HG03103 (cell line): ENCODE results near the gene CLEC16A.
"Not testable (repeated sequence)": the region's sequence is repeated elsewhere in the genome, so short reads cannot be mapped to it uniquely, and the experiment has no call there.

Experiments used
- ATAC-seq: cut with Tn5 transposase; IDR thresholded peaks from one replicate; pipeline ENCODE4 v1.9.1; 2021; ENCODE audit warnings: low read depth; ENCODE audit not compliant: unreplicated experiment

CLEC16A gene

GRCh38 chr16:10925285-10925684 is 19.1 kb upstream of the CLEC16A start:
- not testable (repeated sequence) for ATAC-seq

GRCh38 chr16:10926094-10926493 is 18.3 kb upstream of the CLEC16A start:
- no peak for ATAC-seq

GRCh38 chr16:10926867-10927266 is 17.5 kb upstream of the CLEC16A start:
- ATAC-seq, result no peak

- no peak for ATAC-seq
Measured at GRCh38 chr16:10927497-10928112, 16.8 kb upstream of the CLEC16A start.

GRCh38 chr16:10929097-10929496 is 15.3 kb upstream of the CLEC16A start:
- ATAC-seq, result not testable (repeated sequence)

- no peak for ATAC-seq
Measured at GRCh38 chr16:10929853-10930754, 14.3 kb upstream of the CLEC16A start.

GRCh38 chr16:10930755-10931093 is 13.6 kb upstream of the CLEC16A start:
- no peak for ATAC-seq

- ATAC-seq, result no peak
Measured at GRCh38 chr16:10931134-10931533, 13.2 kb upstream of the CLEC16A start.

- no peak for ATAC-seq
Measured at GRCh38 chr16:10931977-10932632, 12.3 kb upstream of the CLEC16A start.

- ATAC-seq, result no peak
Measured at GRCh38 chr16:10932959-10933710, 11.2 kb upstream of the CLEC16A start.

- ATAC-seq, result no peak
Measured at GRCh38 chr16:10933865-10934264, 10.5 kb upstream of the CLEC16A start.

- no peak for ATAC-seq
Measured at GRCh38 chr16:10934325-10935107, 9.8 kb upstream of the CLEC16A start.

GRCh38 chr16:10935226-10935915 is 9.0 kb upstream of the CLEC16A start:
- no peak for ATAC-seq

- no peak for ATAC-seq
Measured at GRCh38 chr16:10936272-10936984, 7.9 kb upstream of the CLEC16A start.

GRCh38 chr16:10937068-10937859 is 7.1 kb upstream of the CLEC16A start:
- ATAC-seq, result no peak

- ATAC-seq, result no peak
Measured at GRCh38 chr16:10938321-10938720, 6.0 kb upstream of the CLEC16A start.

- ATAC-seq, result no peak
Measured at GRCh38 chr16:10938796-10939648, 5.3 kb upstream of the CLEC16A start.
